Memory B cell (primary cell): ENCODE data around the gene NAV3.

ENCODE experiments used
- ATAC-seq: fragments of 150-1000 bp; cut with Tn5 transposase; 2 replicates; pipeline ENCODE4 v1.10.0; 2021; ENCODE audit warnings: low read depth, mild to moderate bottlenecking, moderate library complexity
- DNase-seq, 2 donors: peaks; one replicate each; pipeline ENCODE4 v3.0.0; 2022; ENCODE audit warnings: low spot score in 2 of 2
- H3K27ac Mint-ChIP-seq: one replicate; pipeline ENCODE4 v1.8.0; 2022; ENCODE audit warnings: mild to moderate bottlenecking, moderate library complexity, mixed read lengths
- H3K27me3 Mint-ChIP-seq: one replicate; pipeline ENCODE4 v1.8.0; 2022; ENCODE audit warnings: mixed read lengths
- H3K36me3 Mint-ChIP-seq: one replicate; pipeline ENCODE4 v1.8.0; 2022; ENCODE audit warnings: mild to moderate bottlenecking, mixed read lengths
- H3K4me1 Mint-ChIP-seq: one replicate; pipeline ENCODE4 v1.8.0; 2022; ENCODE audit warnings: mixed read lengths
- H3K4me3 Mint-ChIP-seq: one replicate; pipeline ENCODE4 v1.8.0; 2022; ENCODE audit warnings: mild to moderate bottlenecking, moderate library complexity, mixed read lengths
- H3K9me3 Mint-ChIP-seq: one replicate; pipeline ENCODE4 v1.8.0; 2022; ENCODE audit warnings: mixed read lengths

The NAV3 gene

GRCh38 chr12:78181544-78182162, 351.0 kb downstream of the NAV3 start:
- no peak overlapping the region for H3K27ac Mint-ChIP-seq
- no peaks in the 10 kb centered on the region for H3K36me3 Mint-ChIP-seq
- H3K27me3 Mint-ChIP-seq, result no peaks in the 10 kb centered on the region
- no peak overlapping the region for H3K4me3 Mint-ChIP-seq
- H3K9me3 Mint-ChIP-seq, result no peaks in the 10 kb centered on the region
- no peak for ATAC-seq
- DNase-seq, result no peak
- no peaks in the 10 kb centered on the region for H3K4me1 Mint-ChIP-seq

GRCh38 chr12:78183824-78184223, 353.1 kb downstream of the NAV3 start:
- Mint-ChIP-seq H3K4me3 (no peak overlapping the region), H3K36me3 (no peaks in the 10 kb centered on the region), H3K27ac (no peak overlapping the region), H3K4me1 (no peaks in the 10 kb centered on the region), H3K9me3 (no peaks in the 10 kb centered on the region), H3K27me3 (no peaks in the 10 kb centered on the region)
- no peak for ATAC-seq
- DNase-seq, result no peak

DNA sequence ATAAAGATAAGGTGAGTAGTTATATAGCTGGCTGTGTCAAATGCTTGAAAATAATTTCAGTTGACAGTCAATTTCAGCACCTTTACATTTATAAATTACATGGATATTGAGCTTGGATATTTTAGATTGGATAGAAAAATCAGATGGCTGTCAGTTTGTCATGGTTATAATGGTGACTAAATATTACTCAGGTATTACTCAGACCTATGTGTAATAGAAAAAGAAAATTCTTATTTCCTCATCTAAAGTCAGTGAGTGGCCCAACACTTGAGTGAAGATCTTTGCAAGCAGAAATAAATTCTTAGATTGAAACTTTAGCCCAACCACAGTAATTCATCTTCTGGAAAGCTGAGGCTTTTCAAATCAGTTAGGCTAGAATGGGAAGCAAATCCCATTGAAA, 354.4 kb downstream of the NAV3 start:
- H3K4me3 Mint-ChIP-seq, result no peak overlapping the region
- H3K36me3 Mint-ChIP-seq, result no peaks in the 10 kb centered on the region
- no peak overlapping the region for H3K27ac Mint-ChIP-seq
- ATAC-seq, result no peak
- H3K4me1 Mint-ChIP-seq, result no peaks in the 10 kb centered on the region
- no peaks in the 10 kb centered on the region for H3K9me3 Mint-ChIP-seq
- no peak for DNase-seq
- H3K27me3 Mint-ChIP-seq, result no peaks in the 10 kb centered on the region

GRCh38 chr12:78185651-78186050, 355.0 kb downstream of the NAV3 start:
- Mint-ChIP-seq H3K4me1 (no peaks in the 10 kb centered on the region), H3K27ac (no peak overlapping the region)

DNA sequence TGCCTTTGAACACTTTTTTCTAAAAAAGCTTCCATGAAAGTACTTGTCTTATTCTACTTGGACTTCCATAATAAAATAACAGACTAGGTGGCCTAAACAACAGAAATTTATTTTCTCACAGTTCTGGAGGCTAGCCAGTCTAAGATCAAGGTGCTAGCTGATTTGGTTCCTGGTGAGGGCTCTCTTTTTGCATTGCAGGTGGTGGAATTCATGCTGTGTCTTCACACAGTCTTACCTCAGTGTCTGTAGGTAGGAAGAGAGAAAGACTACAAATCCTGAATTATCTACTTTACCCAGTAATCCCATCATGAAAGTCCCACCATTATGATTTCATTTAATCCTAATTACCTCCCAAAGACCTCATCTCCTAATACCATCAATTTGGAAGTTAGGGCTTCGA, 356.0 kb downstream of the NAV3 start:
- Mint-ChIP-seq H3K9me3 (no peaks in the 10 kb centered on the region), H3K27ac (no peak overlapping the region), H3K27me3 (no peaks in the 10 kb centered on the region), H3K36me3 (no peaks in the 10 kb centered on the region), H3K4me1 (no peaks in the 10 kb centered on the region), H3K4me3 (no peak overlapping the region)
- DNase-seq, result no peak
- ATAC-seq, result no peak

More at GRCh38 chr12:78185651-78186050, 355.0 kb downstream of the NAV3 start:
- Mint-ChIP-seq H3K9me3 (no peaks in the 10 kb centered on the region), H3K36me3 (no peaks in the 10 kb centered on the region), H3K27me3 (no peaks in the 10 kb centered on the region), H3K4me3 (no peak overlapping the region)
- DNase-seq (no peak), ATAC-seq (no peak)

DNA sequence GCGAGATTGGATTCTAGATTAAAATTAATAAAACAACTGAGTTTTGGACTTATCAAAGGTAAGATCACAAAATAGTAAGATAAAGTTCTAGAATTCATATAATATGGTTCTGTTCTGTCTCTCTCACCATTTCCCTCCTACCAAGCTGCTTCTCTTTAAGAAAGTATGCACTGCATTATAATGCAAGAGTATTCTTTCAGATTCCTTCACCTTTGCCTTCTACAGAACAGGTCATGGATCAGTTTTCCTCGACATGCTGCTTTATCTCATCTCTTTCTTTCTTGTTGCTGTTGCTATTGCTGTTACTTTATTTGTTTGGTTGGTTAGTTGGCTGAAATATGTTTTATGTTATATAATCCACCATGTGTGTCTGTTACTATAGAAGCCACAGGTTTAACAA, 357.0 kb downstream of the NAV3 start:
- ATAC-seq, result no peak
- H3K4me3 Mint-ChIP-seq, result no peak overlapping the region
- no peaks in the 10 kb centered on the region for H3K4me1 Mint-ChIP-seq
- no peaks in the 10 kb centered on the region for H3K27me3 Mint-ChIP-seq
- no peaks in the 10 kb centered on the region for H3K9me3 Mint-ChIP-seq
- no peak for DNase-seq
- H3K27ac Mint-ChIP-seq, result no peak overlapping the region
- H3K36me3 Mint-ChIP-seq, result no peaks in the 10 kb centered on the region

DNA sequence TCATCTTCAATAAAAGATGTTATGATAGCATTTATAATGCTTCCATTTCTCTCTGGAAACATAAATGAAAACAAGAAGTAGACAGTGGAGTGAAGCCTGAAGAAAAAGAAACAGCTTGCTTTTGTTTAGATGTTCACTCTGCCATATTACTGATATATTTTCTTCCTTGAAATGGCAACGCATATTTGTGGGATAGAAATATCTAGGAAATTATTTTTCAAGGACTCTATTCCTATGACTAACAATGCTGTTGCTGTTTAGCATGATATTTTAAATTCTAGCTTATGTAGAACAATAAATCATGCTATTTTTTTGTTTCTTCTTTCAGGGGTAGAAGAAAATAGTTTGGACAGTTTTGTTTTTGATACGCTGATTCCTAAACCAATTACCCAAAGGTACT, 359.0 kb downstream of the NAV3 start:
- Mint-ChIP-seq H3K27ac (no peak overlapping the region), H3K9me3 (no peaks in the 10 kb centered on the region), H3K36me3 (no peaks in the 10 kb centered on the region), H3K27me3 (no peaks in the 10 kb centered on the region), H3K4me1 (no peaks in the 10 kb centered on the region), H3K4me3 (no peak overlapping the region)
- DNase-seq, result no peak
- no peak for ATAC-seq

DNA sequence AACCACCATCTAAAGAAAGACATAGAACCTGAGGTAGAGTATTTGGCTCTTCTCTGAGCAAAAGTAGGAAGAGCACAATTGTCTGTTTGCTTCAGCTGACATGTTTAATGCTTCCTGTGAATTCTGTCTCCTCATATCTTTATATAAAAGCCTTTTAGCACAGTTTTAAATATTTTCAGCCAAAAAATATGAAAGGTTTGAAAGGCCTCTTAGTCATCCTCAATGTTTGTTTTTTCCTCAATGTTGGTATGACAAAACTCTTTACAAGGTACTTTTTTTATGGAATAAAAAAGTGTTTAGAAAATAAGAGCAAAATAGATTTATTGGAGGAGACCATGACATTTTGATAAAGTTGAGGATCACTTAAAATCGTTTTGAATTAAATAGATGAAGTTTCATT, 360.9 kb downstream of the NAV3 start:
- ATAC-seq, result no peak
- no peak overlapping the region for H3K27ac Mint-ChIP-seq
- H3K27me3 Mint-ChIP-seq, result no peaks in the 10 kb centered on the region
- no peak overlapping the region for H3K4me3 Mint-ChIP-seq
- no peaks in the 10 kb centered on the region for H3K36me3 Mint-ChIP-seq
- DNase-seq, result no peak
- H3K9me3 Mint-ChIP-seq, result no peaks in the 10 kb centered on the region
- no peaks in the 10 kb centered on the region for H3K4me1 Mint-ChIP-seq

DNA sequence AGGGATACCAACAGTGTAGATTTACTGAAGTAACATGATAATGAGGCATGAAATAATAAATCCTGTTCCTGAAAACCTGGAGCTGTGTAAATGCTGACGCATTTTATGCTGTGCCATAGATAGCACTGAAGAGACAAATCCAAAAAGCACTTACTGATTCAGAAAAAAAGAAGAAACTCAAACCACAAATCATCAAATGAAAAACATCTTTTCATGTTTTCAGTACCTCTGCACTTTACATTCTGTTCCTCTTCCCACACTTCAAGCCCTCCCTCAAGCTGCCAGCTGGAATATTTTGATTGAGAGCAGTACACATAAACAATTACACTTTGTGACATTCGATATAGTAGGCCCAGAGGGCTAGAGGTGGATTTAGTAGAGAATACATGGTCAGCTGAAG, 362.3 kb downstream of the NAV3 start:
- no peaks in the 10 kb centered on the region for H3K9me3 Mint-ChIP-seq
- H3K27me3 Mint-ChIP-seq, result no peaks in the 10 kb centered on the region
- no peak for ATAC-seq
- no peaks in the 10 kb centered on the region for H3K4me1 Mint-ChIP-seq
- DNase-seq, result no peak
- no peak overlapping the region for H3K4me3 Mint-ChIP-seq
- no peak overlapping the region for H3K27ac Mint-ChIP-seq
- no peaks in the 10 kb centered on the region for H3K36me3 Mint-ChIP-seq

DNA sequence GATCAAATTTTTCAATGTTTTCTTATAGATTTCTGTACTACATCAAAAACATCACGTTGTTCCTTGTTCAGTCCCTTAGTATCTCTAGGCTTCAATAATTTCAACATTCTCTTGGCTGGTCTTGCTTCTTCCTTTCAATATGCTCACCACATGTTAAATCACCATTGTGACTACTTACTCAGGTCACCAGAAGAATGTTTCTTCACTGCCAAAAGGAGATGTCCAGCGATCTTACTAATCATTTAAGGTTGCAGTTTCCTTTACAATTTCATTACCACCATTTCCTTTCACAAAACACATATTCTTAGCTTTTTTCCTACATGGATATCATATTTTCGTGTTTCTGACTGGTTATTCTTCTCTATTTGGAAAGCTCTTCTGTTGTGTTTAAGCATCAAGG, 363.8 kb downstream of the NAV3 start:
- no peak overlapping the region for H3K4me3 Mint-ChIP-seq
- no peak overlapping the region for H3K27ac Mint-ChIP-seq
- H3K4me1 Mint-ChIP-seq, result no peaks in the 10 kb centered on the region
- no peak for DNase-seq
- no peaks in the 10 kb centered on the region for H3K36me3 Mint-ChIP-seq
- no peak for ATAC-seq
- H3K27me3 Mint-ChIP-seq, result no peaks in the 10 kb centered on the region
- no peaks in the 10 kb centered on the region for H3K9me3 Mint-ChIP-seq

DNA sequence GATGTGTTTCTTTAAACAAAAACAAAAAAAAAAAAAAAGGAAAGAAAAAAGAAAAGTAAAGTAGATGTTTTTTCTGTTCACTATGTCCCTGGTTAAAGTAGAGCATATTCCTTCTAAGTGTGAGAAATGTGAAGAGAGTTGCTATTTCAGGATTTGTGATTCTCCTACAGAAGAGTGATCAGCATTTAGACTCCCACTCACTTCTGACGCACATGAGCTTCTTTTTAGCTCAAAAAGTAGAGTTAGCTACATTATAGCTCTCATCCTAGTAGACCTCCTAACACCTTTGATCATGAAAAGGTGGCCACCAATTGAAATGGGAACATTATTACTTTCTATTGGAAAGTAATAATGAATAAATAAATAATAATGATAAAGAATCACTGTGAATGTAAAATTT, 368.2 kb downstream of the NAV3 start:
- H3K27ac Mint-ChIP-seq, result no peak overlapping the region
- H3K27me3 Mint-ChIP-seq, result no peaks in the 10 kb centered on the region
- DNase-seq (no peak), ATAC-seq (no peak)
- no peaks in the 10 kb centered on the region for H3K9me3 Mint-ChIP-seq
- no peaks in the 10 kb centered on the region for H3K4me1 Mint-ChIP-seq
- H3K4me3 Mint-ChIP-seq, result no peak overlapping the region
- no peaks in the 10 kb centered on the region for H3K36me3 Mint-ChIP-seq

GRCh38 chr12:78199926-78200325, 369.2 kb downstream of the NAV3 start:
- DNase-seq (no peak), ATAC-seq (no peak)
- Mint-ChIP-seq H3K4me1 (no peaks in the 10 kb centered on the region), H3K27ac (no peak overlapping the region), H3K36me3 (no peaks in the 10 kb centered on the region), H3K4me3 (no peak overlapping the region), H3K9me3 (no peaks in the 10 kb centered on the region), H3K27me3 (no peaks in the 10 kb centered on the region)

DNA sequence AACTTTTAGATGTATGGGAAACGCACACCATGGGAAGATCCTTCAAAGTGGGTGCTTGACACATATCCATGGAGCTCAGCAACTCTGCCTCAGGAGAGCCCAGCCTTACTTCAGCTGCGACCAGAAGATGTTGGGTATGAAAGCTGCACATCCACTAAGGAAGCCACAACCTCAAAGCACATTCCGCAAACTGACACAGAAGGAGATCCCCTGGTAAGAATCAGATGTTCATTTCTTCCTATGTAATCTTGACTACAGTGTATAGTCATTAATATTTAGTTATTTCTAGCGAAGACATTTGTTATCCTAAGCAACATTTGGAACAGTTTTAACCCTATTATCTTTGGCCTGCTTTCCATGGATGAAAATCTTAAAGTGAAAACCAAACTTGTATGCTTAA, 374.2 kb downstream of the NAV3 start:
- Mint-ChIP-seq H3K27me3 (peaks cover 1% of the 10 kb centered on the region), H3K36me3 (no peaks in the 10 kb centered on the region), H3K9me3 (no peaks in the 10 kb centered on the region), H3K4me3 (no peak overlapping the region), H3K27ac (no peak overlapping the region), H3K4me1 (no peaks in the 10 kb centered on the region)
- no peak for DNase-seq
- ATAC-seq, result no peak

- no peaks in the 10 kb centered on the region for H3K4me1 Mint-ChIP-seq
- no peaks in the 10 kb centered on the region for H3K9me3 Mint-ChIP-seq
- ATAC-seq (no peak), DNase-seq (no peak)
- H3K36me3 Mint-ChIP-seq, result no peaks in the 10 kb centered on the region
- no peak overlapping the region for H3K27ac Mint-ChIP-seq
- H3K4me3 Mint-ChIP-seq, result no peak overlapping the region
- peaks cover 1% of the 10 kb centered on the region for H3K27me3 Mint-ChIP-seq
These were observed 377.4 kb downstream of the NAV3 start for GRCh38 chr12:78208092-78208491.

GRCh38 chr12:78209846-78210505, 379.3 kb downstream of the NAV3 start:
- H3K27ac Mint-ChIP-seq, result no peak overlapping the region
- no peaks in the 10 kb centered on the region for H3K36me3 Mint-ChIP-seq
- H3K27me3 Mint-ChIP-seq, result peaks cover 1% of the 10 kb centered on the region
- ATAC-seq, result no peak
- no peak overlapping the region for H3K4me3 Mint-ChIP-seq
- no peaks in the 10 kb centered on the region for H3K4me1 Mint-ChIP-seq
- no peak for DNase-seq
- H3K9me3 Mint-ChIP-seq, result no peaks in the 10 kb centered on the region
